GM23248 (cell line): Measurements from ENCODE around the gene CLIC4.

Source experiments
- EZH2 ChIP-seq: fragments of 200-600 bp; sonication (generic); IDR thresholded peaks from 2 replicates; pipeline ENCODE4 v1.6.1; 2018; ENCODE audit warnings: antibody characterized with exemption, mild to moderate bottlenecking; ENCODE audit not compliant: insufficient read depth, poor library complexity, severe bottlenecking
- EZH2phosphoT487 ChIP-seq: fragments of 200-600 bp; sonication (generic); IDR thresholded peaks from 2 replicates; pipeline ENCODE4 v1.6.1; 2018; ENCODE audit warnings: antibody characterized with exemption, moderate library complexity, mild to moderate bottlenecking, low read depth; ENCODE audit not compliant: insufficient read depth

DNA sequence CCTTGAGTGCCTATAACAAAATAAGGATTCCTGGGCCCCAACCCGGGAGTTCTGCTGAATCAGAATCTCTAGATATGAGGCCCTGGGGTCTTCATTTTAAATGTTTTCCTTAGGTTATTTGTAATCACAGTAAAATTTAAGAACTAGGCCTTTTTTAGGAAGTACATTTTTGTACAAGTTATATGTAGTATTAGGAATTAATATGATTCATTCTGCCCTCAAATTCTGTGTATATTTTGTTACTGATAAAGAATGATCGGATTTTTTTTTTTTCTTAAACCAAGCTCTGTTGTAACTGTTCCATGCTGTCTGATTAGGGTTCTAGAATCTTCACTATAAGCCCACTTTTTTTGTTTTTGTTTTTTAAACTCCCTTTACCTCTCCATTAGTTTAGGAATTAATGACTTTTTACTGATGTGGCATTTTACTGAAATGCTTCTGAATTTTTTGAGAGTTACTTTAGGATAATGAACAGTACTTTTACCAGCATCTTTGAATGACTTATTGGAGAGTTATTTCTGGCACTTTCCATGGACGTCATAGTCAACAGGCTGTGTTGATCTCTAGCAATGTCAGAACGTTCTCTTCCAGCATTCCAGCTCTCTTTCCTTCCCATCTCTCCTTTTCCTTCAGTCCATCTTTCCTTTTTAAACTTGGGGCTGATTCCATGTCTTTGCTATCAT lies 48.3 kb downstream of the CLIC4 start:
- TF ChIP-seq EZH2 (no peak), EZH2phosphoT487 (no peak)
